ENCODE data around the gene KRTAP10-1. TPM values are rescaled to one million over a fixed set of nuclear protein-coding genes. Genes with fewer than 3 reads are reported as not detected.

The KRTAP10-1 gene
- polyA plus RNA-seq, 2 of the 4 experiments (the other 2 are of a cell fraction) = not detected

- Histone ChIP-seq H3K4me1 (no peaks in the 10 kb centered on the region), H3K4me3 (no peak overlapping the region), H3K4me2 (no peak overlapping the region), H3K9me3 (no peaks in the 10 kb centered on the region), H3K27ac (no peak overlapping the region)
- TF ChIP-seq RNF2 (IDR thresholded peaks at IDR 0.05; ENCODE audit: borderline replicate concordance, low read depth) (no peak), JUNB (IDR thresholded peaks at IDR 0.05) (no peak), HOXA7 (CRISPR knock-in tag; IDR thresholded peaks at IDR 0.05) (no peak), EHF (CRISPR knock-in tag; IDR thresholded peaks at IDR 0.05) (no peak), NPAS2 (CRISPR knock-in tag; IDR thresholded peaks at IDR 0.05; ENCODE audit: borderline replicate concordance) (no peak)
- TF ChIP-seq, protein P1, sequence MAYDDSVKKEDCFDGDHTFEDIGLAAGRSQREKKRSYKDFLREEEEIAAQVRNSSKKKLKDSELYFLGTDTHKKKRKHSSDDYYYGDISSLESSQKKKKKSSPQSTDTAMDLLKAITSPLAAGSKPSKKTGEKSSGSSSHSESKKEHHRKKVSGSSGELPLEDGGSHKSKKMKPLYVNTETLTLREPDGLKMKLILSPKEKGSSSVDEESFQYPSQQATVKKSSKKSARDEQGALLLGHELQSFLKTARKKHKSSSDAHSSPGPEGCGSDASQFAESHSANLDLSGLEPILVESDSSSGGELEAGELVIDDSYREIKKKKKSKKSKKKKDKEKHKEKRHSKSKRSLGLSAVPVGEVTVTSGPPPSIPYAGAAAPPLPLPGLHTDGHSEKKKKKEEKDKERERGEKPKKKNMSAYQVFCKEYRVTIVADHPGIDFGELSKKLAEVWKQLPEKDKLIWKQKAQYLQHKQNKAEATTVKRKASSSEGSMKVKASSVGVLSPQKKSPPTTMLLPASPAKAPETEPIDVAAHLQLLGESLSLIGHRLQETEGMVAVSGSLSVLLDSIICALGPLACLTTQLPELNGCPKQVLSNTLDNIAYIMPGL (CRISPR knock-in tag; IDR thresholded peaks at IDR 0.05; ENCODE audit: borderline replicate concordance) = no peak
- DNase-seq (ENCODE audit: low read depth in 1 of 2, low spot score in 1 of 2) (no peak), ATAC-seq (no peak), FAIRE-seq (no peak)
- CTCF ChIA-PET = no interaction called here
- 57% methylated on average over 10 of the region's 13 CpGs for WGBS (ENCODE audit: missing lambda C conversion rate)
- POLR2A ChIA-PET = no interaction called here
These were observed 15.3 kb upstream of the KRTAP10-1 start for GRCh38 chr21:44555200-44555875.

DNA sequence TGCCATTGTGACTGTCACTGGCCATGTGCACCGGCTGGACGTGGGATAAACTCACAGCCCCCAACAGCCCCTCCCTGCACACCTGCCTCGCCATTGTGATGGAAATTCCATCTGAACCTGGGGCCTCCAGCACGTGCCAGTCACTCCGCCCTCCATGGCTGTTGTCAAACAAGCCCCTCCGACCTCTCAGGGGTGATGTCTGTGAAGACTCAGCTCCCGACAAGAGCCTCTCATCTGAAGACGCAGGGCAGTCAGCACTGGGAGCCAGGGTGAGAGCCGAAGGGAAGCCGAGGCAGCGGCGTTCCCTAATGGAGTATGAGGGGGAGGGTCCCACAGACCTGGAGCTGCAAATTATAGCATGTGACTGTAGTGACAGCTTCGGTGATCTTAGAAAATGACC, 12.7 kb upstream of the KRTAP10-1 start:
- no peak overlapping the region for H3K4me2 ChIP-seq
- H3K4me1 ChIP-seq = no peaks in the 10 kb centered on the region
- no peaks in the 10 kb centered on the region; the same call in 2 of the 3 replicates for H3K9me3 ChIP-seq
- DNase-seq (ENCODE audit: low read depth in 1 of 2, low spot score in 1 of 2) (no peak), FAIRE-seq (no peak), ATAC-seq (no peak)
- ChIA-PET CTCF (no interaction called here), POLR2A (no interaction called here)
- TF ChIP-seq CBX2 (IDR thresholded peaks at IDR 0.05; ENCODE audit: borderline replicate concordance, low read depth) (no peak), RAD21 (conservative IDR thresholded peaks at IDR 0.05 in 1 of 2, IDR thresholded peaks at IDR 0.05 in 1 of 2) (no peak), CBX8 (IDR thresholded peaks at IDR 0.05) (no peak), HOXB13 (CRISPR knock-in tag; IDR thresholded peaks at IDR 0.05; ENCODE audit: low read depth) (no peak), CEBPB (IDR thresholded peaks at IDR 0.05) (no peak), BCL3 (IDR thresholded peaks at IDR 0.05) (no peak), NPAS2 (CRISPR knock-in tag; IDR thresholded peaks at IDR 0.05; ENCODE audit: borderline replicate concordance) (no peak), KDM1A (IDR thresholded peaks at IDR 0.05; ENCODE audit: low read depth) (no peak), FOSB (CRISPR knock-in tag; IDR thresholded peaks at IDR 0.05) (no peak), CHD2 (IDR thresholded peaks at IDR 0.05; ENCODE audit: low read length, partially characterized antibody) (no peak)
- TF ChIP-seq, protein P2, sequence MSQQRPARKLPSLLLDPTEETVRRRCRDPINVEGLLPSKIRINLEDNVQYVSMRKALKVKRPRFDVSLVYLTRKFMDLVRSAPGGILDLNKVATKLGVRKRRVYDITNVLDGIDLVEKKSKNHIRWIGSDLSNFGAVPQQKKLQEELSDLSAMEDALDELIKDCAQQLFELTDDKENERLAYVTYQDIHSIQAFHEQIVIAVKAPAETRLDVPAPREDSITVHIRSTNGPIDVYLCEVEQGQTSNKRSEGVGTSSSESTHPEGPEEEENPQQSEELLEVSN (IDR thresholded peaks at IDR 0.05; ENCODE audit: borderline replicate concordance, low read depth) = no peak
- H3K27ac ChIP-seq = no peak overlapping the region
- WGBS (ENCODE audit: missing lambda C conversion rate) = 69% methylated on average over 12 of the region's 13 CpGs
- H3K4me3 ChIP-seq = no peak overlapping the region

DNA sequence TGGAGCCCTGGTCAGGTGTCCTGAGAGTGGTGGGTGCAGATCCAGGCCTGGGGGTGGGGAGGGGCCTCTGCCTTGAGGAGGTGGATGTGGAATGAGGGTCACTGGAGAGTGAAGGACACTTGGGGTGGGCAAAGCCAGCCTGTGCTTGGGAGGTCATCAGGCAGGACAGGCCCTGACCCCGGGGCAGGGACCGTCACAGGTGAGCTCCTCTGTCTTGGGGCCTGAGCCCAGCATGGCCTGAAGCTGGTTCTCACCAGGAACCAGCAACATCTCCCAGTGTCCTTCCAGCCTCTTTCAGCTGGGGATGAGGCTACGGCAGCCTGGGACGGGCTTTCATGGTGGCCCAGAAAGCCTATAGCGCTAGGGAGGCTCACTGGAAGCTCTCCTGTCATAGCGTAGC, 12.1 kb upstream of the KRTAP10-1 start:
- TF ChIP-seq KDM1A (IDR thresholded peaks at IDR 0.05; ENCODE audit: low read depth) = no peak
- TF ChIP-seq, protein P3, sequence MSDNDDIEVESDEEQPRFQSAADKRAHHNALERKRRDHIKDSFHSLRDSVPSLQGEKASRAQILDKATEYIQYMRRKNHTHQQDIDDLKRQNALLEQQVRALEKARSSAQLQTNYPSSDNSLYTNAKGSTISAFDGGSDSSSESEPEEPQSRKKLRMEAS (IDR thresholded peaks at IDR 0.05) = no peak
- TF ChIP-seq CBX8 (IDR thresholded peaks at IDR 0.05) = no peak
- no peak for TF ChIP-seq ESRRA (IDR thresholded peaks at IDR 0.05; ENCODE audit: borderline replicate concordance, low read length)
- no peak for TF ChIP-seq TFCP2L1 (CRISPR knock-in tag; IDR thresholded peaks at IDR 0.05)
- no peak for TF ChIP-seq PHF8 (IDR thresholded peaks at IDR 0.05; ENCODE audit: borderline replicate concordance, low read depth)
- TF ChIP-seq ZFP36 (IDR thresholded peaks at IDR 0.05; ENCODE audit: borderline replicate concordance, partially characterized antibody) = no peak
- no peak for TF ChIP-seq SMC3 (IDR thresholded peaks at IDR 0.05)
- no peak for TF ChIP-seq ZSCAN20 (CRISPR knock-in tag; IDR thresholded peaks at IDR 0.05)
- TF ChIP-seq POLR2A (IDR thresholded peaks at IDR 0.05; ENCODE audit: low read length) = no peak
- no peak for TF ChIP-seq PBX3 (IDR thresholded peaks at IDR 0.05)
- no peak for TF ChIP-seq MYC (IDR thresholded peaks at IDR 0.05; ENCODE audit: borderline replicate concordance, low read length)
- WGBS (ENCODE audit: missing lambda C conversion rate) = 100% methylated on average over 1 of the region's 6 CpGs
- ChIA-PET CTCF (no interaction called here), POLR2A (no interaction called here)
- no peak for ATAC-seq
- Histone ChIP-seq H3K4me1 (no peaks in the 10 kb centered on the region), H3K4me3 (no peak overlapping the region), H3K9me3 (peaks cover 3% of the 10 kb centered on the region; the same call in 2 of the 3 replicates), H3K27ac (no peak overlapping the region), H3K4me2 (no peak overlapping the region)
- FAIRE-seq = no peak
- DNase-seq (ENCODE audit: low read depth in 1 of 2, low spot score in 1 of 2) = no peak

Measured in A549 (cell line).